Type B pancreatic cell (in vitro differentiated cells): ENCODE results near the gene FAM184B. TPM values are rescaled to one million over a fixed set of nuclear protein-coding genes. Genes with fewer than 3 reads are reported as not detected.

Experiments used
- DNase-seq: peaks from one replicate; pipeline ENCODE4 v3.0.0; 2021; ENCODE audit warnings: mixed read lengths; ENCODE audit not compliant: unreplicated experiment; ENCODE audit errors: extremely low spot score
- H3K27ac Mint-ChIP-seq: 2 replicates; pipeline ENCODE4 v1.8.0; 2021; ENCODE audit warnings: mild to moderate bottlenecking, mixed read lengths
- H3K27me3 Mint-ChIP-seq: 2 replicates; pipeline ENCODE4 v1.8.0; 2021; ENCODE audit warnings: mixed read lengths
- H3K36me3 Mint-ChIP-seq: 2 replicates; pipeline ENCODE4 v1.8.0; 2021; ENCODE audit warnings: mixed read lengths
- H3K4me1 Mint-ChIP-seq: one replicate; pipeline ENCODE4 v1.8.0; 2021; ENCODE audit warnings: mixed read lengths; ENCODE audit not compliant: unreplicated experiment
- H3K4me3 Mint-ChIP-seq: 2 replicates; pipeline ENCODE4 v1.8.0; 2021; ENCODE audit warnings: mild to moderate bottlenecking, mixed read lengths
- H3K9me3 Mint-ChIP-seq: 2 replicates; pipeline ENCODE4 v1.8.0; 2021; ENCODE audit warnings: mixed read lengths
- CTCF ChIP-seq: fragments of 200-600 bp; sonication (generic); conservative IDR thresholded peaks from 2 replicates; pipeline ENCODE4 v1.5.0; 2021; ENCODE audit warnings: antibody characterized with exemption, mild to moderate bottlenecking
- total RNA-seq: library from RNA; stranded (reverse); gene quantifications from 2 replicates; pipeline ENCODE4 v1.2.1, GENCODE V29; 2021; ENCODE audit warnings: low replicate concordance

The FAM184B gene
- total RNA-seq, 1 donor from 2014 or later: 0.12 TPM

GRCh38 chr4:17757621-17758020 is 23.8 kb downstream of the FAM184B start:
- no peak overlapping the region for H3K4me3 Mint-ChIP-seq
- H3K27me3 Mint-ChIP-seq: peaks cover 10% of the 10 kb centered on the region
- TF ChIP-seq CTCF: no peak
- no peak for DNase-seq
- H3K27ac Mint-ChIP-seq: no peak overlapping the region
- H3K9me3 Mint-ChIP-seq: no peaks in the 10 kb centered on the region
- no peaks in the 10 kb centered on the region for H3K4me1 Mint-ChIP-seq
- no peaks in the 10 kb centered on the region for H3K36me3 Mint-ChIP-seq

GRCh38 chr4:17753646-17754045 is 27.8 kb downstream of the FAM184B start:
- no peak overlapping the region for H3K4me3 Mint-ChIP-seq
- H3K27ac Mint-ChIP-seq: no peak overlapping the region
- TF ChIP-seq CTCF: no peak
- DNase-seq: no peak
- H3K9me3 Mint-ChIP-seq: no peaks in the 10 kb centered on the region
- H3K36me3 Mint-ChIP-seq: no peaks in the 10 kb centered on the region
- H3K27me3 Mint-ChIP-seq: peaks cover 10% of the 10 kb centered on the region
- H3K4me1 Mint-ChIP-seq: no peaks in the 10 kb centered on the region

GRCh38 chr4:17740702-17741101 is 40.7 kb downstream of the FAM184B start:
- no peak for TF ChIP-seq CTCF
- Mint-ChIP-seq H3K27me3 (peaks cover 6% of the 10 kb centered on the region), H3K4me3 (no peak overlapping the region), H3K36me3 (no peaks in the 10 kb centered on the region), H3K9me3 (no peaks in the 10 kb centered on the region), H3K4me1 (no peaks in the 10 kb centered on the region), H3K27ac (no peak overlapping the region)
- no peak for DNase-seq

GRCh38 chr4:17736484-17736883 is 44.9 kb downstream of the FAM184B start:
- H3K4me1 Mint-ChIP-seq: no peaks in the 10 kb centered on the region
- no peak for TF ChIP-seq CTCF
- no peaks in the 10 kb centered on the region for H3K9me3 Mint-ChIP-seq
- peaks cover 8% of the 10 kb centered on the region for H3K27me3 Mint-ChIP-seq
- H3K4me3 Mint-ChIP-seq: no peak overlapping the region
- peak; percentile 7 for DNase-seq
- no peak overlapping the region for H3K27ac Mint-ChIP-seq
- H3K36me3 Mint-ChIP-seq: no peaks in the 10 kb centered on the region

GRCh38 chr4:17726911-17727310 is 54.5 kb downstream of the FAM184B start:
- H3K9me3 Mint-ChIP-seq: peaks cover 6% of the 10 kb centered on the region
- H3K4me1 Mint-ChIP-seq: peaks cover under 1% of the 10 kb centered on the region
- no peak for TF ChIP-seq CTCF
- no peak overlapping the region for H3K4me3 Mint-ChIP-seq
- DNase-seq: no peak
- H3K27me3 Mint-ChIP-seq: peaks cover 7% of the 10 kb centered on the region
- no peaks in the 10 kb centered on the region for H3K36me3 Mint-ChIP-seq
- no peak overlapping the region for H3K27ac Mint-ChIP-seq

GRCh38 chr4:17723648-17724047 is 57.8 kb downstream of the FAM184B start:
- Mint-ChIP-seq H3K27me3 (peaks cover 8% of the 10 kb centered on the region), H3K4me1 (peaks cover 4% of the 10 kb centered on the region), H3K9me3 (peaks cover 6% of the 10 kb centered on the region), H3K4me3 (no peak overlapping the region), H3K36me3 (no peaks in the 10 kb centered on the region), H3K27ac (no peak overlapping the region)
- no peak for TF ChIP-seq CTCF
- no peak for DNase-seq
